HCT116 (cell line): ENCODE results near the gene PDZD4. TPM values are rescaled to one million over a fixed set of nuclear protein-coding genes. Genes with fewer than 3 reads are reported as not detected.

Experiments
- ATAC-seq: fragments of 200-7000 bp; cut with Tn5 transposase; 2 replicates; pipeline ENCODE4 v1.9.1; 2020; ENCODE audit warnings: mild to moderate bottlenecking, moderate library complexity
- BruUV-seq: library from RNA; stranded (reverse); fragments of 400-500 nt; replicated peaks from 2 replicates; lab custom pipeline; 2021; lab: Mats Ljungman, UMichigan
- CTCF ChIA-PET: fragments of 300-600 bp; sonication (Branson Sonifier 250); formaldehyde crosslinking; loops from one replicate; lab custom pipeline; 2021; ENCODE audit warnings: antibody characterized with exemption; lab: Charles Lee
- POLR2A ChIA-PET: fragments of 300-600, 350-600 bp; sonication (Branson Sonifier 250); formaldehyde crosslinking; loops from one replicate; lab custom pipeline; 2021; ENCODE audit warnings: antibody characterized with exemption; lab: Charles Lee
- RAD21 ChIA-PET, 2 experiments: fragments of 300-600 bp; sonication (Branson Sonifier 250); formaldehyde crosslinking; loops; one replicate each; lab custom pipeline; 2023; ENCODE audit warnings: low total read pairs in 2 of 2; ENCODE audit not compliant: uncharacterized antibody in 2 of 2, unreplicated experiment in 2 of 2, low non-redundant PET in 1 of 2; lab: Charles Lee
- DNase-seq: peaks from one replicate; pipeline ENCODE4 v3.0.0-alpha.2; 2010; ENCODE audit warnings: low read depth, low spot score
- H2AFZ ChIP-seq: fragments of 200-600 bp; shearing (Covaris generic), sonication (generic); 2 replicates; pipeline ENCODE4 v1.6.1; 2017; ENCODE audit warnings: low read depth, mixed run types, mixed read lengths, antibody characterized with exemption, low read length; ENCODE audit not compliant: poor library complexity, severe bottlenecking
- H3K27ac ChIP-seq: 2 replicates; pipeline ENCODE4 v1.5.1; 2012; ENCODE audit warnings: low read depth, low read length
- H3K27me3 ChIP-seq: fragments of 200-600 bp; sonication (generic); 2 replicates; pipeline ENCODE4 v1.6.1; 2016; ENCODE audit warnings: mixed run types, low read length, mixed read lengths; ENCODE audit not compliant: insufficient read depth
- H3K36me3 ChIP-seq, 2 experiments: fragments of 200-500 bp in 1 of 2; fragments of 200-600 bp in 1 of 2; sonication (Bioruptor generic) in 1 of 2; sonication (generic) in 1 of 2; 2 replicates each; pipeline versions ENCODE4 v1.5.1 to v1.6.1; 2014 to 2016; ENCODE audit warnings: low read length in 2 of 2, inconsistent platforms in 1 of 2, mixed read lengths in 1 of 2, mixed run types in 1 of 2; ENCODE audit not compliant: insufficient read depth in 2 of 2, control insufficient read depth in 1 of 2
- H3K4me1 ChIP-seq, 2 experiments: fragments of 200-600 bp in 1 of 2; sonication (generic) in 1 of 2; 2 replicates each; pipeline versions ENCODE4 v1.5.1 to v1.6.1; 2012 to 2017; ENCODE audit warnings: low read length in 2 of 2, inconsistent platforms in 1 of 2, mild to moderate bottlenecking in 1 of 2, mixed read lengths in 1 of 2, mixed run types in 1 of 2, moderate library complexity in 1 of 2; ENCODE audit not compliant: insufficient read depth in 2 of 2, control insufficient read depth in 1 of 2
- H3K4me2 ChIP-seq: fragments of 200-600 bp; sonication (generic); 2 replicates; pipeline ENCODE4 v1.6.1; 2017; ENCODE audit warnings: mixed run types, low read length, mixed read lengths
- H3K4me3 ChIP-seq, 2 experiments: fragments of 200-600 bp in 1 of 2; sonication (generic) in 1 of 2; replicated peaks in 1 of 2; 2 replicates each; pipeline ENCODE4 v1.5.1; 2011 to 2016; ENCODE audit warnings: low read length in 2 of 2, control low read depth in 1 of 2, low read depth in 1 of 2, mild to moderate bottlenecking in 1 of 2, mixed read lengths in 1 of 2, mixed run types in 1 of 2
- H3K79me2 ChIP-seq: fragments of 200-600 bp; sonication (generic); 2 replicates; pipeline ENCODE4 v1.6.1; 2017; ENCODE audit warnings: mild to moderate bottlenecking, mixed run types, low read length, moderate library complexity, mixed read lengths; ENCODE audit not compliant: insufficient read depth
- H3K9ac ChIP-seq: fragments of 200-600 bp; sonication (generic); 2 replicates; pipeline ENCODE4 v1.6.1; 2016; ENCODE audit warnings: low read length, mixed read lengths
- H3K9me2 ChIP-seq: fragments of 200-600 bp; sonication (generic), shearing (Covaris generic); 2 replicates; pipeline ENCODE4 v1.6.1; 2017; ENCODE audit warnings: mixed run types, mild to moderate bottlenecking, moderate library complexity; ENCODE audit not compliant: insufficient read depth
- H3K9me3 ChIP-seq, 2 experiments: fragments of 200-500 bp in 1 of 2; fragments of 200-600 bp in 1 of 2; sonication (Bioruptor generic) in 1 of 2; sonication (generic) in 1 of 2; 2 replicates each; pipeline ENCODE4 v1.6.1; 2014 to 2017; ENCODE audit warnings: low read length in 2 of 2, mixed read lengths in 2 of 2, inconsistent platforms in 1 of 2, low read depth in 1 of 2, mild to moderate bottlenecking in 1 of 2, mixed run types in 1 of 2, moderate library complexity in 1 of 2; ENCODE audit not compliant: control insufficient read depth in 1 of 2, insufficient read depth in 1 of 2
- H4K20me1 ChIP-seq: fragments of 200-600 bp; sonication (generic), shearing (Covaris generic); 2 replicates; pipeline ENCODE4 v1.6.1; 2017; ENCODE audit warnings: mixed run types, mild to moderate bottlenecking, moderate library complexity; ENCODE audit not compliant: insufficient read depth
- CBX3 ChIP-seq: IDR thresholded peaks from 2 replicates; pipeline ENCODE4 v1.6.1; 2012; ENCODE audit warnings: low read depth
- CEBPB ChIP-seq: IDR thresholded peaks from 2 replicates; pipeline ENCODE4 v1.6.1; 2012; ENCODE audit warnings: low read depth
- EGR1 ChIP-seq: IDR thresholded peaks from 2 replicates; pipeline ENCODE4 v1.6.1; 2012; ENCODE audit warnings: low read depth
- FOSL1 ChIP-seq: IDR thresholded peaks from 2 replicates; pipeline ENCODE4 v1.6.1; 2012; ENCODE audit warnings: low read depth
- MAX ChIP-seq: IDR thresholded peaks from 2 replicates; pipeline ENCODE4 v1.6.1; 2012
- POLR2AphosphoS5 ChIP-seq: IDR thresholded peaks from 2 replicates; pipeline ENCODE4 v1.6.1; 2011; ENCODE audit warnings: mild to moderate bottlenecking, low read depth, low read length, moderate library complexity
- SP1 ChIP-seq: IDR thresholded peaks from 2 replicates; pipeline ENCODE4 v1.6.1; 2012; ENCODE audit warnings: low read depth
- SRF ChIP-seq: IDR thresholded peaks from 2 replicates; pipeline ENCODE4 v1.6.1; 2012; ENCODE audit warnings: low read depth
- YY1 ChIP-seq: IDR thresholded peaks from 2 replicates; pipeline ENCODE4 v1.6.1; 2011; ENCODE audit warnings: low read length, low read depth, moderate library complexity, mild to moderate bottlenecking; ENCODE audit not compliant: insufficient replicate concordance; ENCODE audit errors: extremely low read depth
- ZFX ChIP-seq: fragments of 450-650 bp; IDR thresholded peaks from 2 replicates; pipeline ENCODE4 v1.6.1; 2017
- intact Hi-C: fragments of 100-400 bp; cut with micrococcal nuclease; formaldehyde crosslinking; loops from 2 replicates; pipeline ENCODE4 v1.10.0; 2022
- total RNA-seq: library from RNA; stranded (reverse); gene quantifications from one replicate; pipeline ENCODE4 v1.2.1, GENCODE V29; 2021; ENCODE audit not compliant: unreplicated experiment

PDZD4 gene
- total RNA-seq, 1 experiment from 2014 or later, result 0.30 TPM

- no peak for TF ChIP-seq FOSL1
- TF ChIP-seq ZFX, result no peak
- no peak for TF ChIP-seq SRF
- no peak for TF ChIP-seq SP1
Measured at GRCh38 chrX:153831429-153832150, 1.2 kb upstream of the PDZD4 start (continued).

GRCh38 chrX:153830640-153831428 lies 490 bp upstream of the PDZD4 start:
- H3K4me3 ChIP-seq, result no peak overlapping the region

More at GRCh38 chrX:153830640-153831428, 490 bp upstream of the PDZD4 start:
- no peaks in the 10 kb centered on the region for H3K9me3 ChIP-seq
- no peak overlapping the region for H3K4me2 ChIP-seq
- H3K27ac ChIP-seq, result no peak overlapping the region
- ChIA-PET CTCF (no interaction called here), POLR2A (no interaction called here), RAD21 (no interaction called here)
- H3K79me2 ChIP-seq, result no peaks in the 10 kb centered on the region
- no peak for ATAC-seq
- H4K20me1 ChIP-seq, result no peaks in the 10 kb centered on the region
- BruUV-seq, result no TSS peak
- H3K4me1 ChIP-seq, result peaks cover 0 to 13% of the 10 kb centered on the region in 2 experiments; a peak in 2 of 4 replicates
- H2AFZ ChIP-seq, result no peak overlapping the region
- H3K36me3 ChIP-seq, result no peaks in the 10 kb centered on the region
- no peaks in the 10 kb centered on the region for H3K9me2 ChIP-seq
- intact Hi-C loops, result no loop called here
- no peaks in the 10 kb centered on the region for H3K27me3 ChIP-seq
- DNase-seq, result no peak
- no peak overlapping the region for H3K9ac ChIP-seq
- no peak for TF ChIP-seq YY1
- no peak for TF ChIP-seq MAX
- TF ChIP-seq CBX3, result no peak
- TF ChIP-seq CEBPB, result no peak
- no peak for TF ChIP-seq EGR1
- no peak for TF ChIP-seq POLR2AphosphoS5
